Tibial nerve (tissue), 4 donors: ENCODE measurements around the gene HEXB. TPM values are rescaled to one million over a fixed set of nuclear protein-coding genes. Genes with fewer than 3 reads are reported as not detected.

ENCODE experiments used
- DNase-seq, 2 donors: peaks; one replicate each; pipeline ENCODE4 v3.0.0-alpha.2; 2019; ENCODE audit warnings: low spot score in 2 of 2
- H3K27ac ChIP-seq, 4 donors: fragments of 200-600 bp; sonication (generic) in 3 of 4; one replicate each; pipeline ENCODE4 v1.5.1; 2017 to 2019; ENCODE audit warnings: mild to moderate bottlenecking in 1 of 4
- H3K27me3 ChIP-seq, 2 donors: fragments of 200-600 bp; sonication (generic) in 1 of 2; one replicate each; pipeline versions ENCODE4 v1.5.1 to v1.6.0; 2017 to 2019
- H3K36me3 ChIP-seq, 3 donors: fragments of 200-600 bp; sonication (generic); one replicate each; pipeline ENCODE4 v1.5.1; 2018 to 2019
- H3K4me1 ChIP-seq, 4 donors: fragments of 200-600 bp; sonication (generic) in 3 of 4; one replicate each; pipeline ENCODE4 v1.5.1; 2017 to 2019
- H3K4me3 ChIP-seq, 4 donors: fragments of 200-600 bp; sonication (generic) in 3 of 4; one replicate each; pipeline ENCODE4 v1.5.1; 2017 to 2019; ENCODE audit warnings: mild to moderate bottlenecking in 1 of 4, moderate library complexity in 1 of 4
- H3K9me3 ChIP-seq, 4 donors: fragments of 200-600 bp; sonication (generic) in 3 of 4; one replicate each; pipeline ENCODE4 v1.5.1; 2017 to 2019
- EP300 ChIP-seq, 2 donors: sonication (generic); formaldehyde crosslinking; IDR thresholded peaks; one replicate each; pipeline ENCODE4 v1.6.1; 2017; ENCODE audit warnings: antibody characterized with exemption in 2 of 2, mild to moderate bottlenecking in 1 of 2
- POLR2A ChIP-seq, 2 donors: fragments of 450-650 bp; IDR thresholded peaks; one replicate each; pipeline ENCODE4 v1.6.1; 2017; ENCODE audit warnings: antibody characterized with exemption in 2 of 2, mild to moderate bottlenecking in 2 of 2, moderate library complexity in 2 of 2
- WGBS, 2 donors: methylation state at CpG; one replicate each; pipeline ENCODE4 v1.1.5; 2018; 5-methylcytosine and 5-hydroxymethylcytosine counted together
- total RNA-seq, 4 donors: library from RNA; depleted of rRNA; stranded (reverse); fragments of >200 nt; gene quantifications; one replicate each; pipeline ENCODE4 v1.1.0, GENCODE V29; 2016
- TF ChIP-seq, protein P1 (sequence below), 5 experiments: fragments of 200-600 bp in 3 of 5; fragments of 450-650 bp in 2 of 5; sonication (generic) in 3 of 5; IDR thresholded peaks; one replicate each; pipeline ENCODE4 v1.5.1; 2016 to 2019; ENCODE audit warnings: antibody characterized with exemption in 5 of 5, mild to moderate bottlenecking in 3 of 5, moderate library complexity in 2 of 5

HEXB gene
- total RNA-seq, 4 donors from 2014 or later = 79.1 to 166 (median 129) TPM

- Histone ChIP-seq H3K4me1 (no peaks in the 10 kb centered on the region), H3K27me3 (no peaks in the 10 kb centered on the region), H3K9me3 (no peaks in the 10 kb centered on the region), H3K27ac (no peak overlapping the region), H3K4me3 (no peak overlapping the region), H3K36me3 (no peaks in the 10 kb centered on the region)
- DNase-seq = no peak
- TF ChIP-seq EP300 (IDR thresholded peaks at IDR 0.05) (no peak), POLR2A (IDR thresholded peaks at IDR 0.05) (no peak)
- TF ChIP-seq, protein P1, sequence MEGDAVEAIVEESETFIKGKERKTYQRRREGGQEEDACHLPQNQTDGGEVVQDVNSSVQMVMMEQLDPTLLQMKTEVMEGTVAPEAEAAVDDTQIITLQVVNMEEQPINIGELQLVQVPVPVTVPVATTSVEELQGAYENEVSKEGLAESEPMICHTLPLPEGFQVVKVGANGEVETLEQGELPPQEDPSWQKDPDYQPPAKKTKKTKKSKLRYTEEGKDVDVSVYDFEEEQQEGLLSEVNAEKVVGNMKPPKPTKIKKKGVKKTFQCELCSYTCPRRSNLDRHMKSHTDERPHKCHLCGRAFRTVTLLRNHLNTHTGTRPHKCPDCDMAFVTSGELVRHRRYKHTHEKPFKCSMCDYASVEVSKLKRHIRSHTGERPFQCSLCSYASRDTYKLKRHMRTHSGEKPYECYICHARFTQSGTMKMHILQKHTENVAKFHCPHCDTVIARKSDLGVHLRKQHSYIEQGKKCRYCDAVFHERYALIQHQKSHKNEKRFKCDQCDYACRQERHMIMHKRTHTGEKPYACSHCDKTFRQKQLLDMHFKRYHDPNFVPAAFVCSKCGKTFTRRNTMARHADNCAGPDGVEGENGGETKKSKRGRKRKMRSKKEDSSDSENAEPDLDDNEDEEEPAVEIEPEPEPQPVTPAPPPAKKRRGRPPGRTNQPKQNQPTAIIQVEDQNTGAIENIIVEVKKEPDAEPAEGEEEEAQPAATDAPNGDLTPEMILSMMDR (IDR thresholded peaks at IDR 0.05) = no peak
These were observed 29.3 kb upstream of the HEXB start for GRCh38 chr5:74655716-74656115.

- H3K4me3 ChIP-seq = no peak overlapping the region
- no peak overlapping the region for H3K27ac ChIP-seq
- no peaks in the 10 kb centered on the region for H3K27me3 ChIP-seq
- TF ChIP-seq, protein P1 (IDR thresholded peaks at IDR 0.05) = no peak
- no peak for TF ChIP-seq EP300 (IDR thresholded peaks at IDR 0.05)
- TF ChIP-seq POLR2A (IDR thresholded peaks at IDR 0.05) = no peak
- H3K4me1 ChIP-seq = no peaks in the 10 kb centered on the region
- H3K9me3 ChIP-seq = no peaks in the 10 kb centered on the region
- H3K36me3 ChIP-seq = no peaks in the 10 kb centered on the region
- WGBS, 2 donors = 57 to 59% methylated on average over 2 of the region's 2 CpGs
- no peak for DNase-seq
These were observed 27.9 kb upstream of the HEXB start for GRCh38 chr5:74657165-74657564.

DNA sequence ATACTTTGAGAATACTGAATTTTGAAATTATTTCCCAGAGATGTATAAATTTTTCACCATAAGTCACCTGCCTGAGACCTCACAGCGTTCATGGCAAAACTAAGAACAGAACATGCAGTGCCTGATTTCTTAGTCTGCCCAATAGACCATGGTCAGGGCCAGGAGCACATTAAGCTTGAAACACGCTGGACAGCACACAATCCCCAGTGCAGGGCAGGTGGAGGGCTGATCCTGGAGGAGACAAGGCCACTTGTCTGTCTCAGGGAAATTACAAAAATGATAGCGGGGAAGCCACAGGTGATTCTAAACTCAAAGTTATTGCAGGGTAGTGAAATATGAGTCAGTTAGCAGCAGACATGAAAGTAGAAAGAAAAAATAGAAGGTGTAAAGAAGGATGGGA, 25.9 kb upstream of the HEXB start:
- no peaks in the 10 kb centered on the region for H3K36me3 ChIP-seq
- no peaks in the 10 kb centered on the region for H3K9me3 ChIP-seq
- no peak overlapping the region for H3K27ac ChIP-seq
- 75 to 95% methylated on average over 3 of the region's 3 CpGs for WGBS, 2 donors
- H3K27me3 ChIP-seq = no peaks in the 10 kb centered on the region
- TF ChIP-seq, protein P1 (IDR thresholded peaks at IDR 0.05) = no peak
- TF ChIP-seq EP300 (IDR thresholded peaks at IDR 0.05) = no peak
- TF ChIP-seq POLR2A (IDR thresholded peaks at IDR 0.05) = no peak
- H3K4me1 ChIP-seq = no peaks in the 10 kb centered on the region
- DNase-seq = no peak
- H3K4me3 ChIP-seq = no peak overlapping the region

- H3K27me3 ChIP-seq = no peaks in the 10 kb centered on the region
- H3K9me3 ChIP-seq = no peaks in the 10 kb centered on the region
- TF ChIP-seq EP300 (IDR thresholded peaks at IDR 0.05) (no peak), POLR2A (IDR thresholded peaks at IDR 0.05) (no peak)
- TF ChIP-seq, protein P1 (IDR thresholded peaks at IDR 0.05) = no peak
- 68 to 74% methylated on average over 1 of the region's 1 CpG for WGBS, 2 donors
- H3K4me3 ChIP-seq = no peak overlapping the region
- DNase-seq = no peak
- H3K4me1 ChIP-seq = no peaks in the 10 kb centered on the region
- H3K27ac ChIP-seq = no peak overlapping the region
- no peaks in the 10 kb centered on the region for H3K36me3 ChIP-seq
These were observed 24.9 kb upstream of the HEXB start for GRCh38 chr5:74660140-74660539.

DNA sequence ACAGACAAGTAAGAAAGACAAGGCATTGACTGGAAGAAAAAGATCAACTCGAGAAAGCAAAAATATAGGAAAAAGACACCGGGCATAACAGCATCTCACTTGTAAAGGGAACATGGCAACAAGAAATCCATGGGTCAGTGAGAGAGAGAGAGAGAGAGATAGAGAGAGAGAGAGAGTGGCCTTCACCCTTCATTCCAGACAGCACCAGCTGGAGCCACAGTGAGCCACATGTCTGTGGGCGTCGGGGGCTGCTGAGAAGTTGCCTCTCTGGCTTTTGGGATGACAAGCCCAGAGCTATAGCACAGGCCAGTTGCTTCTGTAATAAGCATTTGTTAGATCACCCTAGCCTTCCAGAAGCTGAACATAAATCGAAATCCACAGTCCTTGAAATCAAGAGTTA, 24.2 kb upstream of the HEXB start:
- H3K4me1 ChIP-seq = no peaks in the 10 kb centered on the region
- H3K4me3 ChIP-seq = no peak overlapping the region
- H3K9me3 ChIP-seq = no peaks in the 10 kb centered on the region
- H3K27me3 ChIP-seq = no peaks in the 10 kb centered on the region
- H3K27ac ChIP-seq = no peak overlapping the region
- no peak for DNase-seq
- no peak for TF ChIP-seq EP300 (IDR thresholded peaks at IDR 0.05)
- 75 to 81% methylated on average over 5 of the region's 5 CpGs for WGBS, 2 donors
- no peaks in the 10 kb centered on the region for H3K36me3 ChIP-seq

- WGBS, 2 donors = 46 to 49% methylated on average over 5 of the region's 5 CpGs
- Histone ChIP-seq H3K36me3 (no peaks in the 10 kb centered on the region), H3K9me3 (no peaks in the 10 kb centered on the region), H3K27ac (no peak overlapping the region), H3K4me1 (no peaks in the 10 kb centered on the region), H3K4me3 (no peak overlapping the region), H3K27me3 (no peaks in the 10 kb centered on the region)
- TF ChIP-seq, protein P1 (IDR thresholded peaks at IDR 0.05) = no peak
- TF ChIP-seq EP300 (IDR thresholded peaks at IDR 0.05) (no peak), POLR2A (IDR thresholded peaks at IDR 0.05) (no peak)
- DNase-seq = no peak
These were observed 20.5 kb upstream of the HEXB start for GRCh38 chr5:74664551-74664950.
